Eye (tissue), 1 donor: ENCODE results near the gene FXYD6.
"Not testable (repeated sequence)": the region's sequence is repeated elsewhere in the genome, so short reads cannot be mapped to it uniquely, and the experiment has no call there.

ENCODE experiments used
- DNase-seq: peaks from one replicate; pipeline ENCODE4 v3.0.0-alpha.2; 2015

The FXYD6 gene

GRCh38 chr11:117814766-117815261 lies 61.6 kb downstream of the FXYD6 start:
- DNase-seq, result peak; percentile 87

DNA sequence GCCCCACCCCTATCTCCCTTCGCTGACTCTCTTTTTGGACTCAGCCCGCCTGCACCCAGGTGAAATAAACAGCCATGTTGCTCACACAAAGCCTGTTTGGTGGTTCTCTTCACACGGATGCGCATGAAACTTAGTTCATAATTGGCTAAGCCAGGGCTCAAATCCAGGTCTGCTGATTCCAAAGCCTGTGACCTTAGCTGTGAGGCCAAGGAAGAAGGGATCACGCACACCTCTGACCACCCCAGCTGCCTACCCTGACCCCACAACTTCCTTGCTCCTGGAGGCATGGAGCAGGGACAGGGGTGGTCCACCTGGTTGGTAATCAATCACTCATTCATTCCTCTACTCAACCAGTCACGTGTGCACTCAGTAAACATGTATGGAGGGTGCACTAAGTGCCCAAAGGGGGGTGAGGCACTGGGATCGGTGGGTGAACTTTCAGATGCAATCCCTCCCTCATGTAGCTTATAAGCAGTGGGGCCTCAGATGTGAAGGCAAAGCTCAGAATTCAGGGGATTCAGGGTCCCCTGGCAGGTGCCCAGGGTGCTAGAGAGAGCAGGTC lies 62.2 kb downstream of the FXYD6 start:
- DNase-seq, result no peak

GRCh38 chr11:117810056-117810451 lies 66.4 kb downstream of the FXYD6 start:
- DNase-seq, result not testable (repeated sequence)

GRCh38 chr11:117809236-117810055 lies 67.0 kb downstream of the FXYD6 start:
- DNase-seq, result peak; percentile 91

- DNase-seq, result no peak
Observed at GRCh38 chr11:117808784-117809183, 67.7 kb downstream of the FXYD6 start.

- peak; percentile 92 for DNase-seq
Observed at GRCh38 chr11:117807482-117808327, 68.8 kb downstream of the FXYD6 start.

GRCh38 chr11:117806846-117807245 lies 69.6 kb downstream of the FXYD6 start:
- no peak for DNase-seq

DNA sequence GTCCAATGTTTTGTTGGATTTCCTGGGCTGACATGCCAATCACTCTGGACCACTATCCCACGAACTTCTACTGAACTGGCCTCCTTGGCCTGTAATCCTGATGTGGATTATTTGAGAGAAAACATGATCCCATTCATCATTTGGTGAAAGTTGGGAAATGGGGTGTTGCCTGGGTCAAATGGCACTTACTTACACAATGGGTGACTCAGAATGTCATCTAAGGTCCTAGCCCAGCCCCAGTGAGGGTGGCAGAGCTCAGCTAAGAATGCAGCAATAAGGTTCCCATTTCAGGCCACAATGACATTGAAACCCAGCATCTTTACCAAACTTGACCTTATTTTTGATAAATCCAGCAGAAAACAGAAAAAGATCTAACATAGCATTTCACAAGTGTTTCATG lies 71.4 kb downstream of the FXYD6 start:
- no peak for DNase-seq

- no peak for DNase-seq
Observed at GRCh38 chr11:117803896-117804295, 72.6 kb downstream of the FXYD6 start.

- DNase-seq, result no peak
Observed at GRCh38 chr11:117799634-117800033, 76.8 kb downstream of the FXYD6 start.

GRCh38 chr11:117796872-117797529 lies 79.5 kb downstream of the FXYD6 start, which contains the start of gene DSCAML1:
Gene DSCAML1, minus strand, starts transcription at chr11:117797216. Its CDS starts 137 bp downstream, at chr11:117797079.
- DNase-seq, result peak; percentile 73

GRCh38 chr11:117796456-117796871 lies 80.0 kb downstream of the FXYD6 start:
- DNase-seq, result peak; percentile 37

DNA sequence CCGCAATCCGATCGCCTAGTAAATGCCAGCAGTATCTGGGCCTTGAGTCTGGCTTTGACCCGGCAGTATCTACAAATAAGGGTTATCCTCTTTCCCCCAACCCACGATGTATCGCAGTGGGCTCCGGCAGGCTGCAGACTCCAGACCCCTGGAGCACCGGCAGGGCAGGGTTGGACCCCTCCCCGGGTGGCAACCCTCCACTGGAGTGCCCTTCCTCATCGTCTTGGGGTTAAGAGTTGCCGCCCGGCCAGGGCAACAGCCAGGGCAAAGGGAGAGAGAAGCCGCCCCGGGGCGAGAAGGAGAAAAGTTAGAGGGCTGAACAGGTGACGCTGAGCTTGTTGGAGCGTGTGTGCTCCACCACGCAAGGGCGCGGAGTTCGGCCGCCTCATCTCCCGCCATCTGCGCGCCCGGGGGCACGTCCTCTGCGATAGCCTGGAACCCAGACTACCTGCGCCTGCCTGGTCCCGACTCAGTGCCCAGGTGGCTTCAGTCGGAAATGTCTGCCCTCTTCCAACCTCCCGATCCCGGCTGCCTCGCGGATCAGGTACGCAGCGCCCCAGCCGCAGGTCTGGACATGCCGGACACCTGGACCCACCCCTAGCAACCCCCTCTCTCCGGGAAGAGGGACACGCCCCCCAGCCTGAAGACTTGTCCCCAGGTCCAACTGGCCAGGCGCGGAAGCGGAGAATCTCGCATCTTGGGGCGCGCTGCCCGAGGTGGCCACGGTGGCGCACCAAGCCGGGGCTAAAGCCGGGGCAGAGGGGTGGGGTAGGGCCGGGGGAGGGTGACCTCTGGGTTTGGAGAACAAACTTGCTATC lies 80.6 kb downstream of the FXYD6 start:
- DNase-seq, result peak; percentile 48

DNA sequence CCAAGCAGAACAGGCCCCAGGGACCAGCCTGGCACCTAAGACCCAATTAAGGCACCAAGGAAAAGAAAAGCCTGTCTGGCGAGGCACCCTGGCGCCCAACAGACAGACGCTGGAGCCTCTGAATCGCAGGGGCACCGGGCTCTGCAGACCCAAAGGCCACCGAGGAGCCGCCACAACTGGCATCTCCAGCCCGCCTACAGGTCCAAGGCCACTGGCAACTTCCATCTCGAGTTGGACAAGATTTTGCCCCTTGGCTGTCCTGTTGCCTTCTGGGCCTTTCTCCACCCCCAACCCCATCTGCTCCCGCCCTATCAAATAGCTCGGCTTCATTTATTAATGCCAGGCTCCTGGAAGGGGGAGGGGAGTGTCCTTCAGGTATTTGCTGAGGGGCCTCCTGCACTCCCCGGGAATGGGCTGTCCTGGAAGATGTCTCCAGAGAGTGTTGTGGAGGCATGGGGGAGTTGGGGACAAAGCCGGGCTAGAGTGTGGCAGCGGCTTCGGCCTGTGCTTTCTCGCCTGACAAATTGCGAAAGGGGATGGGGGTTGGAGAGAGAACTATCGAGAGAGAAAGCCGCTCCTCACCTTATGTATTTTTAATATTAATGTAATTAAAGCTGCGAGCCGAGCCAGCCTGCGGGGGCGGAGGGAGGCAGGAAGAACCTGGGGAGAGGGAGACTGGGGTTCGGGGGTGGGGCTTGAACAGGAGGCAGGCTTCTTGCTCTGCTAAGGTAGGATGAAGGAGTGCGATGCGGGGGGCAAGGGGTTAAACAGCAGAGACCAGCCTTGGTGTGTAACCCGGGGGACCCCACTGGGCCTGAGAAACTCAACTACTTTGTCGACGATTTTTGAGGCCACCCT lies 81.5 kb downstream of the FXYD6 start:
- DNase-seq, result peak; percentile 28

GRCh38 chr11:117794135-117794534 lies 82.3 kb downstream of the FXYD6 start:
- DNase-seq, result no peak

- DNase-seq, result no peak
Observed at GRCh38 chr11:117793583-117793982, 82.9 kb downstream of the FXYD6 start.

- DNase-seq, result no peak
Observed at GRCh38 chr11:117792992-117793391, 83.5 kb downstream of the FXYD6 start.

DNA sequence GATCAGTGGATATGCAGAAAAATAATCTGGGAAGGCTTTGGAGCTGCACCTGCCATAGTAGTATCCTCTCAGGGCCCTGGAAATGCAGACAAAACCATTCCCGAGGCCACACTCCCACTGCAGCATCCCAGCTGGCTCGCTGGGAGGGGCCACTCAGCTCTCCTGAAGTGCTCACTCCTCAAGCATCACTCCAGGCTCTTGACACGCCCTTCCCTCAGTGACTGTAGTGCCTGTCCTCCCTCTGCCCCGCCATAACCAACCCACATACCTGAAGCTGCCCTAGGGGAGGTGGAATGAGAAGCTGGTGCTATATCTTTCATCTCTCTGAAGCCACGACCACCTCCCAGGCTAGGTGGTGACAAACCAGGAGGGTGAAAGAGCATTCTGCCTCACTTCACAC lies 84.2 kb downstream of the FXYD6 start:
- DNase-seq, result no peak

DNA sequence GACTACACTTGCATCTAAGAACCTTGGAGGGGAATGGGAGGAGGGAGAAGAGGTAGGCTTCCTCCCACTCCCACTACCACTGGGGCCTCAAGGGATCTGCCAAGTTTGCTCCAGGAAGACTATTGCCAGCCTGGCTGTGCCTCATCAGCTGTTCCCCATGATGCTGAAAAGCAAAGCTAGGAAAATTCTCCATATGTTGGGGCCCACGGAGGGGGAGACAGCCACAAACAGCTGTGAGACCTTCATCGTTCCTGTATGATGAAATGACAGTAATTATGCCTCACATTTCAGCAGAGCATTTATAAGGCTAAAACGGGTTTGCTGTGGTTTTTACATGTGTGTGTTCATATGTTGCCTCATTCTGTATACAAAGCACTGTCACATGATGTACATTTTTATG lies 86.2 kb downstream of the FXYD6 start:
- peak; percentile 53 for DNase-seq

- peak; percentile 40 for DNase-seq
Observed at GRCh38 chr11:117789241-117789640, 87.2 kb downstream of the FXYD6 start.
